Cardiac muscle cell (in vitro differentiated cells and primary cell): ENCODE results near the gene RUSC2. TPM values are rescaled to one million over a fixed set of nuclear protein-coding genes. Genes with fewer than 3 reads are reported as not detected.
"Not testable (repeated sequence)": the region's sequence is repeated elsewhere in the genome, so short reads cannot be mapped to it uniquely, and the experiment has no call there.

Source experiments
- DNase-seq, 2 donors: peaks; one replicate each; pipeline versions ENCODE4 v3.0.0 to v3.0.0-alpha.2; 2010 to 2017; ENCODE audit warnings: low read depth in 1 of 2, low spot score in 1 of 2
- H3K27ac ChIP-seq: fragments of 200-600 bp; sonication (generic); 2 replicates; pipeline ENCODE4 v1.5.1; 2016
- H3K27me3 ChIP-seq: fragments of 200-600 bp; sonication (generic); 2 replicates; pipeline ENCODE4 v1.6.0; 2016; ENCODE audit warnings: control low read depth
- H3K36me3 ChIP-seq: fragments of 200-600 bp; sonication (generic); 2 replicates; pipeline ENCODE4 v1.5.1; 2016; ENCODE audit warnings: control low read depth
- H3K4me1 ChIP-seq: fragments of 200-600 bp; sonication (generic); 2 replicates; pipeline ENCODE4 v1.8.1; 2017; ENCODE audit warnings: low read depth, mild to moderate bottlenecking, mixed run types
- H3K4me3 ChIP-seq: fragments of 200-600 bp; sonication (generic); 2 replicates; pipeline ENCODE4 v1.5.1; 2016; ENCODE audit warnings: mild to moderate bottlenecking
- H3K9me3 ChIP-seq: fragments of 200-600 bp; sonication (generic); 2 replicates; pipeline ENCODE4 v1.5.1; 2017; ENCODE audit warnings: low read depth, mild to moderate bottlenecking, control low read depth
- CTCF ChIP-seq: IDR thresholded peaks from 2 replicates; pipeline ENCODE4 v1.5.1; 2012; ENCODE audit warnings: low read depth, mild to moderate bottlenecking, low read length
- polyA plus RNA-seq: library from polyadenylated mRNA; unstranded; fragments of >200 nt; fragmentation: Nextera tagmentation; extraction: Ambion mirVana; gene quantifications from 2 replicates; pipeline ENCODE4 v1.2.1, GENCODE V29; 2016
- total RNA-seq: library from RNA; depleted of rRNA; stranded (reverse); fragments of >200 nt; gene quantifications from 2 replicates; pipeline ENCODE4 v1.2.3, GENCODE V29; 2016

RUSC2 gene
- total and polyA plus RNA-seq, 2 experiments from 2014 or later = 13.8 to 25.3 TPM

- Histone ChIP-seq H3K4me3 (no peak overlapping the region), H3K27me3 (no peaks in the 10 kb centered on the region), H3K9me3 (no peaks in the 10 kb centered on the region), H3K36me3 (no peaks in the 10 kb centered on the region), H3K4me1 (peaks cover 16% of the 10 kb centered on the region), H3K27ac (no peak overlapping the region)
- DNase-seq = peak in 1 of 2 donors; percentile 85
- no peak for TF ChIP-seq CTCF
Measured at GRCh38 chr9:35526087-35526801, 36.3 kb downstream of the RUSC2 start.

GRCh38 chr9:35529161-35529823 is 39.4 kb downstream of the RUSC2 start:
- Histone ChIP-seq H3K36me3 (no peaks in the 10 kb centered on the region), H3K9me3 (no peaks in the 10 kb centered on the region), H3K4me3 (no peak overlapping the region), H3K4me1 (peaks cover 6% of the 10 kb centered on the region), H3K27me3 (no peaks in the 10 kb centered on the region), H3K27ac (peak overlapping the region; percentile 14)
- no peak for TF ChIP-seq CTCF
- DNase-seq = no peak

GRCh38 chr9:35533398-35533797 is 43.5 kb downstream of the RUSC2 start:
- peak in 1 of 2 donors; percentile 44 for DNase-seq
- H3K27ac ChIP-seq = no peak overlapping the region
- no peaks in the 10 kb centered on the region for H3K9me3 ChIP-seq
- TF ChIP-seq CTCF = no peak
- no peak overlapping the region for H3K4me3 ChIP-seq
- H3K27me3 ChIP-seq = no peaks in the 10 kb centered on the region
- no peaks in the 10 kb centered on the region for H3K36me3 ChIP-seq
- H3K4me1 ChIP-seq = peaks cover 14% of the 10 kb centered on the region

- not testable (repeated sequence) for H3K27ac ChIP-seq, H3K9me3 ChIP-seq, H3K36me3 ChIP-seq, H3K4me3 ChIP-seq, H3K27me3 ChIP-seq
- peak in 1 of 2 donors; percentile 35 for DNase-seq
- peaks cover 13% of the 10 kb centered on the region for H3K4me1 ChIP-seq
Measured at GRCh38 chr9:35534921-35535320, 45.0 kb downstream of the RUSC2 start.

GRCh38 chr9:35537913-35538312 is 48.0 kb downstream of the RUSC2 start:
- Histone ChIP-seq H3K9me3 (no peaks in the 10 kb centered on the region), H3K36me3 (no peaks in the 10 kb centered on the region), H3K27ac (peak overlapping the region; percentile 79), H3K27me3 (no peaks in the 10 kb centered on the region), H3K4me1 (peaks cover 13% of the 10 kb centered on the region), H3K4me3 (no peak overlapping the region)
- no peak for TF ChIP-seq CTCF
- DNase-seq = peak; percentile 30 to 76
